Measurements from ENCODE around the gene RCAN2.
A peak's percentile ranks its signal among the peaks of the same experiment; 100 is the strongest.

Gene RCAN2

DNA sequence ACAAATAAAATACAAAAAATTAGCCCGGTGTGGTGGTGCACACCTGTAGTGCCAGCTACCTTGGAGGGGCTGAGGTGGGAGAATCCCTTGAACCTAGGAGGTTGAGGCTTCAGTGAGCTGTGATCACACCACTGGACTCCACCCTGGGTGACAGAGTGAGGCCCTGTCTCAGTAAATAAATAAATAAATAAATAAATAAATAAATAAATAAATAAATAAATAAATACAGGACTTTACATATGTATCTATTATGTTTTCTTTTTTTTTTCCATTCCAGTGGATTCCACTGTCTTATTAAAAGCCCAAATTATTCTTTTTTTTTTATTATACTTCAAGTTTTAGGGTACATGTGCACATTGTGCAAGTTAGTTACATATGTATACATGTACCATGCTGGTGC, 279.3 kb downstream of the RCAN2 start:
- no peak overlapping the region for H3K27ac ChIP-seq

DNA sequence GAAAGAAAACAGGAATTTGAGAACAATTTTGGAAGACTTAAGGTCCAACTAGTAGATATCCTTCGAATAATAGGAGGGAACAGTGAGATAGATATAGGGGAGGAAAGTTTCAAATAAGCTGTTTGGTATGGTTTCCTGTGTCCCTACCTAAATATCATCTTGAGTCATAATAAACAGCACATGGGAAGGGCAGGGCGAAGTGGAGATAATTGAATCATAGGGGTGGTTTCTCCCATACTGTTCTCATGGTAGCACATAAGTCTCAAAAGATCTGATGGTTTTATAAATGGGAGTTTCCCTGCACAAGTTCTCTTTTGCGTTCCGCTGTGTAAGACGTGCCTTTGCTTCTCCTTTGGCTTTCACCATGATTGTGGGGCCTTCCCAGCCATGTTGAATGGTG, 281.0 kb downstream of the RCAN2 start:
- H3K27ac ChIP-seq: no peak overlapping the region
- no peak for TF ChIP-seq CTCF (conservative IDR thresholded peaks at IDR 0.05)

More for the DNA sequence above, 279.3 kb downstream of the RCAN2 start:
- TF ChIP-seq CTCF (conservative IDR thresholded peaks at IDR 0.05): no peak

DNA sequence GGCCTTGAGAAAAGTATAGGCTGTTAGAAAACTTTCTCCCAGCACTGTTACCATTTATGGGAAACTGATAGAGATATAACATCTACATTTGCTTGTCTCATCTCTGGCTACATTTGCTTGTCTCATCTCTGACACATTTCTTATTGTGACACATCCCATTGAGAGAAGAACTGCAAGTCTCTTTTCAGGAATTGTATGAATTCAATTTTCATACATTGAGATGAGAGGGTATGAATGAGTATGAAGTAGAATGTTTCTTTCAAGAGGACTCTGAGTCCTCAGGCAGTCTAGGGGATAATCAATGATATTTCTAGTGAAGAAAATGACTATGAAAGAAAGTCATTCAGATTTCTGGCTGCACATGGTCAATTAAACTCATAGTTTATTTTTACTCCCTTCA, 282.9 kb downstream of the RCAN2 start:
- TF ChIP-seq CTCF (conservative IDR thresholded peaks at IDR 0.05): no peak
- no peak overlapping the region for H3K27ac ChIP-seq

GRCh38 chr6:46207174-46207573, 284.1 kb downstream of the RCAN2 start:
- peak; percentile 30 for TF ChIP-seq CTCF (conservative IDR thresholded peaks at IDR 0.05)
- H3K27ac ChIP-seq: no peak overlapping the region

GRCh38 chr6:46204880-46205650, 286.2 kb downstream of the RCAN2 start:
- no peak overlapping the region for H3K27ac ChIP-seq
- no peak for TF ChIP-seq CTCF (conservative IDR thresholded peaks at IDR 0.05)

DNA sequence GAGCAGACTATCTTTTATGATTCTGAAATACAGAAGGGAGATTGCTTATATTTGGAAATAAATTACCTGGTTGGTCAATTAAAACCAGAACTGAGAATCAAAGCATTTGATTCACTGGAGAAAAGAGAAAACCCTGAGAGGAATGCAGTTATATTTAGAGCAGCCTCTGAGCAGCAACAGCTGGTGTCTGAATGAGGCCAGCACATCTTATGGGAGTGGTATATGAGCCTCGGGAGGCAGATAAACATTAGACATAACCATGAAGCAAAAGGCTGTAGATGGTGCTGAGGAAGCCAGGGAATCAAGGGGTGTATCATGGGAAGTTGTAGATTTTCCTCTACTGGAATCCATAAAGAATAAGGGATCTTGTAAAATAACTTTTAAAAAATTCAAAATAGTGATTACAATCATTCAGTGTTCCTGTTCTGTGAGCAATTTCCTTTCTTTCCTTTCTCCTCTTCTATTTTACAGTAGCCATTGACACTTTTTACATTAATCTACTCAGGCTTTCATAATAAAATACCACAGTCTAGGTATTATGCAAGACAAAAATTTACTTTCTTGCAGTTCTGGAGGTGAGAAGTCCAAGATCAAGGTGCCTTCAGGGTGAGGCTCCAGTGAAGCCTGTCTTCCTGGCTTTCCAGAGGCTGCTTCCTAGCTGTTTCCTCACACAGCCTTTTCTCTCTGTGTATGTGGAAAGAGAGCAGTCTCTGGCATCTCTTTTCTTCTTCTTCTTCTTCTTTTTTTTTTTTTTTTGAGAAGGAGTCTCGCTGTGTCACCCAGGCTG, 287.7 kb downstream of the RCAN2 start:
- no peak for TF ChIP-seq CTCF (conservative IDR thresholded peaks at IDR 0.05)
- no peak overlapping the region for H3K27ac ChIP-seq

DNA sequence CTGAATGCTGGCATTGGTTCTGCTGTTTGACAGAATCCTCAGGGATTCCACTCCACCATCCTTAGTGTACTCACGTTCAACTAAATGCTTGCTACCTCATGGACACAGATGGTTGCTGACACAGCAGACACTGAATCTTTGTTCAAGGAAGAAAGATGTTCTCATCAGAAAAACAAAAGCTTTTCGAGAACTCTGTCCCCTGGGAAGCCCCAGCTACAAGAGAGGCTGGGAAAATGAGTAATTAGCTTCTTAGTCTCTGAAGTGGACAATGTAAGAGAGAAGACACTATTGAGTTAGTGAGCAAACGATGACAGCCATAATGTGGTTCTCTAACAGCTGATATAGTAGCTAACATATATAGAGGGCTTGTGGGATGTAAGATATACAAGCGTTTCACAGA, 289.5 kb downstream of the RCAN2 start:
- no peak overlapping the region for H3K27ac ChIP-seq
- TF ChIP-seq CTCF (conservative IDR thresholded peaks at IDR 0.05): no peak
